HG03439 (cell line): ENCODE measurements around the gene PROCR.
"Not testable (repeated sequence)": the region's sequence is repeated elsewhere in the genome, so short reads cannot be mapped to it uniquely, and the experiment has no call there.

Source experiments
- ATAC-seq: cut with Tn5 transposase; IDR thresholded peaks from one replicate; pipeline ENCODE4 v1.9.1; 2021; ENCODE audit warnings: mild to moderate bottlenecking, moderate library complexity; ENCODE audit not compliant: unreplicated experiment

The PROCR gene

DNA sequence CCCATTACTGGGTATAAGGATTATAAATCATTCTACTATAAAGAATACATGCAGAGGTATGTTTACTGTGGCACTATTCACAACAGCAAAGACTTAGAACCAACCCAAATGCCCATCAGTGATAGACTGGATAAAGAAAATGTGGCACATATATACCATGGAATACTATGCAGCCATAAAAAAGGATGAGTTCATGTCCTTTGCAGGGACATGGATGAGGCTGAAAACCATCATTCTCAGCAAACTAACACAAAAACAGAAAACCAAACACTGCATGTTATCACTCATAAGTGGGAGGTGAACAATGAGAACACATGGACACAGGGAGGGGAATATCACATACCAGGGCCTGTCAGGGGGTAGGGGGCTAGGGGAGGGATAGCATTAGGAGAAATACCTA is 7.3 kb upstream of the PROCR start:
- ATAC-seq = not testable (repeated sequence)

DNA sequence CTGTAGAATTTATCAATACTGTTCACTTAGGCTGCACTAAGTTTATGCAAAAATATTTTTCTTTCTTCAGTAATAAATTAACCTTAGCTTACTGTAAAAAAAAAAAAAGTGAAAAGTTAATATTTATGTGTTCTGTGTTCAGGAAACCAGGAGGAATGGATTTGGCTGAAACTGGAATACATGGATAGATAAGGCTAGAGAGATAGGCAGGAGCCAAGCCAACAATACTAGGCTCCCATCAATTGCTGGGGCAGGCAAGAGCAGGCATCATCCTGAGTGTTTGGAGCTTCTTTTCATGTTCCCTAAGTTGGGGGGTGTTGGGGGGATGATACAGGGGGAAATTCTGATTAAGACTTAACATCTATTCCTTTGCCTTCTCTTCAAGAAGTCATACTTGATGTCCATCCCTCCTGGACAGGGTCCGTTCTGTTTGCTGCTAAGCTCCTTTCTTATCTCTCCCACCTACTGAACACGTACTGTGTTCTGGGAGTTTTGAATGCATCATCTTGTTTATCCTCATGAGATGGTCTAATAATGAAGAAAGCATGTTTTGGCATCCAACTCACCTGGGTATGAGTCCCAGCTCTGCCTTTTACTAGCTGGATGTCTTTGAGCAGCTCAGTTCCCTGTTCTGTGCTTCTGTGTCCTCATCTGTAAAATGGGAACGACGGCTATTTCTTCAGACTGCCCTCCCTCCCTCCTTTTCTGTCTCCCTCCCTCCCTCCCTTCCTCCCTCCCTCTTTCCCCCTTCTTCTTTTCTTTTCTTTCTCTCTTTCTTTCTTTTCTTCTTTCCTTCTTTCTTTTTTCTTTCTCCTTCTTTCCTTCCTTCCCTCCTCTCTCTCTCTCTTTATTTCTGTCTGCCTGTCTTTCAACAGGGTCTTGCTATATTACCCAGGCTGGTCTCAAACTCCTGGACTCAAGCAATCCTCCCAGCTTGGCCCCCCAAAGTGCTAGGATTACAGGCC is 6.4 kb upstream of the PROCR start:
- ATAC-seq = no peak

DNA sequence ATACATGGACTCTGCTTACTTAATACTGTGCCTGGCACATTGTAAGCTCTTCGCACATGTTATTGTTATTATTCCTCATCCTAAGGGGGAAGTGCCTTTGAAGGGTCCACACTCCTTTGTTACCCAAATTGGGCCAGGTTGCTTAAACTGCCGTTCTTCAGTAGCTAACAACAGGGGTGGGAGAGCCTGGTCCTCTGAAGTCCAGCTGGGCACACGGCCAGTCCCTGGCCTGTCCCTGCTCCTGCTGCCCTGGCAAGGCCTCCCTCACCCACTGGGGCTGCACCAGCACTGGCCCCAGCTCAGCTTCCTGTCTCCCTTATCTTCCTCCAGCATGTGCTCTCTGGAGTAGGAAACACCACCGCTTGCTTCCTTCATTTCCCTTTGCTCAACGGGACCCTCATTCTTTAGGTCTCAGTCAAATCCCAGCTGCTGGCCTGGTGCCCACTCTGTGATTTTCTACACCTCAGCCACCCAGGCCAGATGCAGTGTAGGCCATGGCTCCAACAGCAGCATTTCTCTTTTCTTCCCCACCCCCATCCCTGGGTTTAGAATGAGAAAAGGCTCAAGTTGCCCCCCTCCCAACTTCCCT is 5.5 kb upstream of the PROCR start:
- ATAC-seq = no peak

DNA sequence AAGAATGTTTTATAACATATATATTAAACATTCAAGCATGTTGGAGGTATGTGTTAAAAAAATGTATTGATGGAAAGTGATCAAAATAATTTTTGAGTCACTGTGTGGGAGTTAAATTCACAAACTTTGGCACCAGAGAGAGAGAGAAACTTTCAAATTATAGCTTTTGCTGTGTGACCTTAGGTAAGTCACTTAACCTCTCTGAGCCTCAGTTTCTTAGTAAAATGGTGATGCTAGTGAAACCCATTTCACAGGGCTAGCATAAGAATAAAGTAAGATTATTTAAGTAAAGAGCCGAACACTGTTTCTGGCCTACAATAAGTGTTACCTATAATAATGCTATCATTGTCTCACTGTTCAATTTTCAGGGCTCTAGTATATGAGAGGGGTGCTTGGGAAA is 4.1 kb upstream of the PROCR start:
- no peak for ATAC-seq

DNA sequence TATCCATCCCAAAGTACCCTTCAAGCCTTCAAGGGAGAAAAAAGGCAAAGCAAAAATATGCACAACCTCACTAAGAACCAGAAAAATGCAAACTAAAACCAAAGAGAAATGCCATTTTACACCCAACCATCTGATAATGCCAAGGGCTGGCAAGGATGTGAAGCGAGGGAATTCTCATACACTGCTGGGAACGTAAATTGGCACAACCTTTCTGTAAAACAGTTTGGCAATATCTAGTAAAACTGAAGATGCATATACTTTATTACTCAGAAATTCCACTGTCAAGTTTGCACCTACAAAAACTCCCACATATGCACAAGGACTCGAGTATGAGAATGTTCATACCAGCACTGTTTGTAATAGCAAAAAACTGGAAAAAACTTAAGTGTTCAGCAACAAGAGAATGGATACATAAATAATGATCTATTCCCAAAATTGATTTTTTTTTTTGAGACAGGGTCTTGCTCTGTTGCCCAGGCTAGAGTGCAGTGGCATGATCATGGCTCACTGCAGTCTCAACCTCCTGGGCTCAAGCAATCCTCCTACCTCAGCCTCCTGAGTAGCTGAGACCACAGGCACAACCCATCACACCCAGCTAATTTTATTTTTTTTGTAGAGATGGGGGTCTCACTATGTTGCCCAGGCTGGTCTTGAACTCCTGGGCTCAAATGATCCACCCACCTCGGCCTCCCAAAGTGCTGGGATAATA is 3.0 kb upstream of the PROCR start:
- not testable (repeated sequence) for ATAC-seq

DNA sequence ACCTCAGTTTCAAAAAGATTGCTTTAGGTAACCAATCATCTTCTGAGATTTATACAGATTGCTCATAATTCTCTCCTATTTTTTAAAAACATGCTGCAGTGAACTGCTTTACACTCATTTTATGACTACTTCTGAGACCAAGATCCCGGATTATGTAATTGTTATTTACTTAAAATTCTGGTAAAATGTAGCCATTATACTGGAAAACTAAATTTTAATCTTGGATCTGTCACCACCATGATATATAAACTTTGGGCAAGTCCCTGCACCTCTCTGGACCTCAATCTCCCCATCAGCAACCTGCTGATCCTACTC is 477 bp upstream of the PROCR start:
- no peak for ATAC-seq

DNA sequence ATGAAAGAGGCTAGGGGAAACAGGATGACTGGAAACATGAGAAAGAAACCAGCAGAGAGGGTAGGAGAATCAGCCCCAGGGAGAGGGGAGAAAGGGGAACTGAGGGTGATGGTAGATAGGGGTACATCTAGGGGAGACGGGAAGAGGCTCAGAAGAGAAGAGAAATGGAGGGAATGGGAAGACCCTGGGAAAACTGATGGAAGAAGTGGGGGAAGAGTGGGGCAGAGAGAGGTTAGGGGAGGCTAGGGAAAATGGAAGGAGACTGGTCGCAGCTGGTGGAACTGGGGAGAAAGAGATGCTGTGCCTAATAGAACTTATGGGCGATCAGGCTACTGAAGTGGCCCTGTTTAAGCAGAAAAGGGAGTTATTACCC is 548 bp downstream of the PROCR start:
- no peak for ATAC-seq

DNA sequence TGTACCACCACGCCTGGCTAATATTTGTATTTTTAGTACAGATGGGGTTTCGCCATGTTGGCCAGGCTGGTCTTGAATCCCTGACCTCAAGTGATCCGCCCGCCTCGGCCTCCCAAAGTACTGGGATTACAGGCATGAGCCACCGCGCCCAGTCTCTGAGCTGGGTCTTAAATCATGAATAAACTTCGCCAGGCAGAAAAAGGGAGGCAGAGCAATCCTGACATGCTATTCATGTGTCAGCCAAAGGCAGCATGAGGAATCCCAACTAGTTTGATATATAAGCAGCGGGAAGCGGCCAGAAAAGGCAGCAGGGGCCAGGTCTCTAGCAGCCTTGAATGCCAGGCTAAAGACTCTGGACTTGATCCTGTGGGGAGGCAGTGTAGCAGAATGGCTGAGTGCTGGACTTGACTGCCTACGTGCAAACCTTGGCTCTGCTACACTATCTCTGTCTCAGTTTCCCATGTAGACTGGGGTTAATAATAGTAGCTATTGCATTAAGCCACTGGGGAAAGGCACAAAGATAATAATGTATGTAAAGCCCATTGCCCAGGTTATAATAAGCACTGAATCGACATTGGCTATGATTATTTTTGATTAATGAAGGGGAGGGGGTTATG is 1.8 kb downstream of the PROCR start:
- ATAC-seq = no peak

DNA sequence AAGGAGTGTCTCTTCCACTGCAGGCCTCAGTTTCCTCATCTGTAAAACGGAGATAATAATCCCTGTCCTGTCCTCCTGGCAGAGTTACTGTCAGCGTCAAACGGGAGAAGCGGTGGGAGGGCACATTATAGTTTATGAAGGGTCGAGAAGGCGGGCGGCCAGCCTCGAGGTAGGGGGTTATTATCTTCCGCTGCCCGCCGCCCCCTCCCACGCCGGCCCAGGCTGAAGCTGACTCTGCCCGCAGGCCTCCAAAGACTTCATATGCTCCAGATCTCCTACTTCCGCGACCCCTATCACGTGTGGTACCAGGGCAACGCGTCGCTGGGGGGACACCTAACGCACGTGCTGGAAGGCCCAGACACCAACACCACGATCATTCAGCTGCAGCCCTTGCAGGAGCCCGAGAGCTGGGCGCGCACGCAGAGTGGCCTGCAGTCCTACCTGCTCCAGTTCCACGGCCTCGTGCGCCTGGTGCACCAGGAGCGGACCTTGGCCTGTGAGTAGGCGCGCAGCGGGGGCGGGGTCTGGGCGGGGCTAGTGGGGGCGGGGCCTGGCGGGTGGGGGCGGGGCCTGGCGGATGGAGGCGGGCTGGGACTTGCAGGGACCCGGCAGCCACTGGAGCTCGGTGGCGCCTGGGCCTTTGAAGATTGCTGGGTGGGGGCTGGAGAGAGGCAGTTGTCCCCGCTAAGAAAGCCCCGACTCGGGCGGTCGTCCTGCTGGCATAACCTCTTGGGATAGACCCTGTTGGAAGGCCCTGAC is 2.8 kb downstream of the PROCR start:
- no peak for ATAC-seq

DNA sequence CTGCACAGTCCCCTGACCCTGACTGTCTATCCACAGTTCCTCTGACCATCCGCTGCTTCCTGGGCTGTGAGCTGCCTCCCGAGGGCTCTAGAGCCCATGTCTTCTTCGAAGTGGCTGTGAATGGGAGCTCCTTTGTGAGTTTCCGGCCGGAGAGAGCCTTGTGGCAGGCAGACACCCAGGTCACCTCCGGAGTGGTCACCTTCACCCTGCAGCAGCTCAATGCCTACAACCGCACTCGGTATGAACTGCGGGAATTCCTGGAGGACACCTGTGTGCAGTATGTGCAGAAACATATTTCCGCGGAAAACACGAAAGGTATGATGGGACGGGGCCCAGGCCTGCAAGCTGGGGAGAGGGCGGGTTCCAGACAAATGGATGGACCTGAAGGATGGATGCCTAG is 4.3 kb downstream of the PROCR start:
- ATAC-seq = no peak

DNA sequence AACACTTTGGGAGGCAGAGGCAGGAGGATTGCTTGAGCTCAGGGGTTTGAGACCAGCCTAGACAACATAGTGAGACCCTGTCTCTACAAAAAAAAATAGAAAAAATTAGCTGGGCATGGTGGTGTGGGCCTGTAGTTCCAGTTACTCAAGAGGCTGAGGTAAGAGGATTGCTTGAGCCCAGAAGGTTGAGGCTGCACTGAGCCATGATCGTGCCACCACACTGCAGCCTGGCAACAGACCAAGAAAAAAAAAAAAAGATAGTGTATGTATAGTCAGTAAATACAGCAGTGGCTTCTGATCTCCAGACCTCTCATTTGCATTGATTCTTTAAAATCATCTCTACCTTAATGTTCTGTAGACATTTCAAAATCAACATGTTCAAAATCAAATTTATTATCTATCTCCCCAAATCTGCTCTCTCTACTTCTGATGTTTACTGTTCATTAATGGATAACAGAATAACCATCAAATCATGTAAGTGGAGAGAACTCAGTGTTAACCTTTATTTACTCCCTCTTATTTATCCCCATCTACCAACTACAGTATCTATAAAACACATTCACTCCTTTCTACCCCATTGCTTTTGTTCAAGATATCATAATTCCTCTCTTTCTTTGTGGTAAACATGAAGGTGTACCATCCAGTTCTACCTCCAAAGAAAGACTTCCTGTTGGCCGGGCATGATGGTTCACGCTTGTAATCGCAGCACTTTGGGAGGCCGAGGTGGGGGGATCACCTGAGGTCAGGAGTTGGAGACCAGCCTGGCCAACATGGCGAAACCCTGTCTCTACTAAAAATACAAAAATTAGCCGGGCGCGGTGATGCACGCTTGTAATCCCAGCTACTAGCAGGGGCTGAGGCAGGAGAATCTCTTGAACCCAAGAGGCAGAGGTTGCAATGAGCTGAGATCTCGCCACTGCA is 7.7 kb downstream of the PROCR start:
- no peak for ATAC-seq

DNA sequence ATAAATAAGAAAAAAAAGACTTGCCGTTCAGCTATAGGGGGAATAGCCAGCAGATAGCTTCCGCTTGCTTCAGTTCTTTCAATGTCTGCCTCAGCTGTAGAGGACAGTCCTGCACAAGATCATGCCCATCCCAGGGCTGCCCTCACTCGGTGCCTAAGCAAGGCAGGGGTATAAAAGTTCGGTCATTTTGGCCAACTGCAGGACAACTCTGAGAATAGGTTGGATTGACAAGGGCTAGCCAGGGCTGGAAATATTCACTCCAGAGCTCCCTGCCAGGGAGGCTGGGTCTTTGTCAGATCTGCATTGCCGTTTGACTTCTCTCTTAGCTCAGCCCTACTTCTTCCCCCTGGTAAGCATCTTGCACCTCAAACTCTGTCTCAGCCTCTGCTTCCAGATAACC is 8.4 kb downstream of the PROCR start:
- ATAC-seq = no peak

DNA sequence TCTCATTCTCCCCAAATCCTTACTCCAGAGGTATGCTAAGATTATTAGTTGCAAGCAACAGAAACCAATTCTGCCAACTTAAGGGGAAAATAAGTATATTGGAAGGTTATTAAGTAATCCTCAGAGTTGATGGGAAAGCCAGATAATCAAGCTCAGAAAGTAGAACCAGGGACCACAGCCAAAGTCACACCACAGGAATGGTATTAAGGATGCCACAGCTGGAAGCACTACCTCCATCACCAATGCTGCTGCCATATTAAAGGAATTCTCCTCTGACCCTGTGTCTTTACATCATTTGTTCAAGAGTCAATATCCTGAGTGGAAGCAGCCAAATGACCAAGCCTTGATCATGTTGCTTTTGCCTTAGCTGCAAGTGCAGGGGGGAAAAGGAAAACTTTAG is 9.9 kb downstream of the PROCR start:
- ATAC-seq = no peak

DNA sequence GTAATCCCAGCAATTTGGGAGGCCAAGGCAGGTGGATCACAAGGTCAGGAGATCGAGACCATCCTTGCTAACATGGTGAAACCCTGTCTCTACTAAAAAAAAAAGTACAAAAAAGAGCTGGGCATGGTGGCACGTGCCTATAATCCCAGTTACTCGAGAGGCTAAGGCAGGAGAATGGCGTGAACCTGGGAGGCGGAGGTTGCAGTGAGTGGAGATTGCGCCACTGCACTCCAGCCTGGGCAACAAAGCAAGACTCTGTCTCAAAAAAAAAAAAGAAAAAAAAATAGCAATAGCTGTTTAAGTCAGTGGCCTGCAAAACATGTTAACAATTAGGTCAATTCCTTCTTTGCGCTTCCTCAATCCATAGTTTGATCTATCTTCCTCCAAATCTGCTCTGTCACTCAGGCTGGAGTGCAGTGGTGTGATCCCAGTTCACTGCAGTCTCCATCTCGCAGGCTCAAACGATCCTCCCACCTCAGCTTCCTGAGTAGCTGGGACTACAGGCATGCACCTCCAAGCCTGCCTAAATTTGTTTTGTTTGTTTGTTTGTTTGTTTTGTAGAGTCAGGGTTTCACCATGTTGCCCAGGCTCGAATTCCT is 14.9 kb downstream of the PROCR start:
- ATAC-seq = not testable (repeated sequence)

DNA sequence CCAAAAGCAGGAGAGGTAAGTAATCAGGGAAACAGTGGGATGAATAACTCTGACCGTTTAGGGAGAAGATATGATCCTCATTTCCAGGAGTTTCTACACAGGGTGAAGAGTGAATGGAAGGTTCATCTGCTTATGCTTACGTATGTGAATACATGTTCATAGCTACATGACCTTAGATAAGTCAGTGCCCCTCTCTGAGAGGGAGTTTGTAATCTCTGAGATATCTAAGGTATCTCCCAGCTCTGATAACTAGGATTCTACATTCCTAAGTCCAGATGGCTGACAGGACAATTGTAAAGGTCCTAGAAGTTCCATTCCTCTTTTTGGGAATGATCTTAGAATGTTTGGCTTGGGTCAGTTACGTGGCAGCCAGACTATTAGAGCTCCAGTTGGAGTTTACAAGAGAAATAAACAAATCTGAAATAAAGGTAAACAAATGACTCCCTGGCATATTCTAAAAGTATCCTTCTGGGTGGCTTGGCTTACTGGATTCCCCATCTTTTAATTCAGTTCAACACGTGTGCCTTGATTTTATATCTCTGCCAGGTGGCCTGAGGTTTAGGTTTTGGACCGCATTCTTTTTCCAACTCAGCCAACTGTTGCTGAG is 15.8 kb downstream of the PROCR start:
- ATAC-seq = no peak

DNA sequence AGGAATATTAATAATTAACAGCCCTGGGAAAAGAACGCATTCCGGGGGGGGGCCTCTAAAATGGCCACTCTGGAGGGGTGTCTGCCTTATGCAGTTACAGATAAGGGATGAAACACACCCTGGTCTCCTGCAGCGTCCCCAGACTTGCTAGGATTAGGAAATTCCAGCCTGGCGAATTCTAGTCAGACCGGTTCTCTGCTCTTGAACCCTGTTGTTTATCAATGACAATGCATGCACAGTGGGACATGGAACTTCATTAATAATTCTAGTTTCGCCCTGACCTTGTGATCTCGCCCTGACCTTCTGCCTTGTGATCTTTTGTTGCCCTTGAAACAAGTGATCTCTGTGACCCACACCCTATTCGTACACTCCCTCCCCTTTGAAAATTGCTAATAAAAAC is 17.4 kb downstream of the PROCR start:
- not testable (repeated sequence) for ATAC-seq

DNA sequence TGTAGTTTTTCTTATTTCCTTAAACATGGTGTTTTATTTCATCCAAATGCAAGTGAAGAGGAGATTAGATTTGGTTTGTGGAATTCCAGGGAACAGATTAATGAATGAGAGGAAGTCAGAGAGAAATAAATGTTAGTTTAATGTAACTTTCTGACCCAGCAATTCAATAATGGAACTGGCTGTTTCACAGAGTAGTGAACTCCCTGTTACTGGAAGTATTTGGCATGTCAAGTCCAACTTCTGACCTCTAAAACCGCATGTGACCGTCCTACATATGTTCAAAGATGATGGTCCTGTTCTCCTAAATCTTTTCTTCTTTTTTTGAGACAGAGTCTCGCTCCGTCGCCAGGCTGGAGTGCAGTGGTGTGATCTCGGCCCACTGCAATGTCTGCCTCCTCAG is 18.7 kb downstream of the PROCR start:
- ATAC-seq = no peak

DNA sequence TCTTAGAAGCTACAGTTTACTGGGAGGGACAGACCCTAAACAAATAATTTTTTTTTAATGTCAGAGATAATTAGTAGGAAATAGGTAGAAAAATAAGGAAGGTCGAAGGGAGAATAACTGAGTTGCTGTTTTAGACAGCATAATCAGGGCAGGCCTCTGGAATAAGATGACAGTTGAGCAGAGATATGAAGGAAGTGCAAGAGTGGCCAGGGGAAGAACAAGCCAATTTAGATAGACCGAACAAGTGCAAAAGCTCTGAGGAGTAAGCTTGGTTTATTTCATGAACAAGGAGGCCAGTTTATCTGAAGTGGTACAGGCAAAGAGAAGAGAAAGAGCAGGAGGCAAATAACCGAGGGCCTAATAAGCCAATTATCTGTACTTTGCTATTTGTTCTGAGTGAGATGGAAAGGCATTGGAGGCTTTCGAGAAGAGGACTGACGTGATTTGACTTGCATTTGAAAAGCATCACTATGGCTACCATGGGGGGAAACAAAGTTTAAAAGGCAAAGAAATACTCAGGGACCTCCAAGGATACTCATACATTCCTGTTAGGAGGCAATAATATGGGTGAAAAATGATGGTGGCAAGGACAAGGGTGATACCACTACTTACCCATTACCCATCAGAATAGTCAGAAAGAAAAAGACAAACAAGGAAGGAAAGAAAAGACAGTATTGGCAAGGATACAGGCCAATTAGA is 19.7 kb downstream of the PROCR start:
- no peak for ATAC-seq
